GM12801 (cell line): ENCODE data around the gene SLC8A2.

Source experiments
- CTCF ChIP-seq: IDR thresholded peaks from one replicate; pipeline ENCODE4 v1.5.1; 2011; ENCODE audit warnings: control low read depth; ENCODE audit not compliant: insufficient read length; ENCODE audit errors: extremely low read depth

The SLC8A2 gene

GRCh38 chr19:47494211-47494547 lies 22.5 kb upstream of the SLC8A2 start:
- no peak for TF ChIP-seq CTCF

GRCh38 chr19:47493378-47494210 lies 21.9 kb upstream of the SLC8A2 start:
- no peak for TF ChIP-seq CTCF

- TF ChIP-seq CTCF, result no peak
Observed at GRCh38 chr19:47492571-47493377, 21.1 kb upstream of the SLC8A2 start.

- TF ChIP-seq CTCF, result no peak
Observed at GRCh38 chr19:47492137-47492533, 20.4 kb upstream of the SLC8A2 start.

GRCh38 chr19:47491358-47492136 lies 19.9 kb upstream of the SLC8A2 start:
- no peak for TF ChIP-seq CTCF

- no peak for TF ChIP-seq CTCF
Observed at GRCh38 chr19:47490847-47491246, 19.2 kb upstream of the SLC8A2 start.

GRCh38 chr19:47490031-47490430 lies 18.3 kb upstream of the SLC8A2 start:
- no peak for TF ChIP-seq CTCF
